HepG2 (cell line): ENCODE results near the gene ARMH1. TPM values are rescaled to one million over a fixed set of nuclear protein-coding genes. Genes with fewer than 3 reads are reported as not detected.

Source experiments
- ATAC-seq: fragments of 200-7000 bp; cut with Tn5 transposase; 3 replicates; pipeline ENCODE4 v1.9.1; 2020; ENCODE audit warnings: mild to moderate bottlenecking, moderate library complexity
- BruUV-seq: library from RNA; stranded (reverse); fragments of 400-500 nt; replicated peaks from 2 replicates; lab custom pipeline; 2021; lab: Mats Ljungman, UMichigan
- CTCF ChIA-PET: fragments of 300-600 bp; formaldehyde crosslinking; extraction: SDS; loops from one replicate; lab custom pipeline; 2021; ENCODE audit warnings: low total read pairs, inconsistent platforms, low intra/inter-chr PET ratio; lab: Yijun Ruan, JAX
- POLR2A ChIA-PET: fragments of 350-600 bp; sonication (Branson Sonifier 250); formaldehyde crosslinking; loops from one replicate; lab custom pipeline; 2020; ENCODE audit warnings: antibody characterized with exemption, inconsistent platforms; lab: Yijun Ruan, JAX
- DNase-seq: peaks from one replicate; pipeline ENCODE4 v3.0.0-alpha.2; 2015; ENCODE audit warnings: low spot score
- FAIRE-seq: peaks from 3 replicates; lab custom pipeline; 2011; peaks lifted over from hg19 to GRCh38; lab: Jason Lieb, UNC
- H2AFZ ChIP-seq: one replicate; pipeline ENCODE4 v1.6.1; 2011; ENCODE audit warnings: low read length, inconsistent platforms
- H3K27ac ChIP-seq: fragments of 300-600 bp; 3 replicates; pipeline ENCODE4 v1.8.0; 2011; ENCODE audit warnings: mixed run types, mild to moderate bottlenecking, mixed read lengths, low read length, inconsistent platforms; ENCODE audit not compliant: insufficient read depth; ENCODE audit errors: extremely low read length
- H3K27me3 ChIP-seq, 2 experiments: fragments of 200-600 bp in 1 of 2; 2 replicates in 1 of 2; 3 replicates in 1 of 2; pipeline versions ENCODE4 v1.6.0 to v1.8.0; 2011; ENCODE audit warnings: low read length in 2 of 2, mild to moderate bottlenecking in 2 of 2, moderate library complexity in 2 of 2, inconsistent platforms in 1 of 2; ENCODE audit not compliant: insufficient read depth in 2 of 2, control insufficient read depth in 1 of 2
- H3K36me3 ChIP-seq, 2 experiments: fragments of 200-600 bp in 1 of 2; replicated peaks in 1 of 2; 2 replicates in 1 of 2; 3 replicates in 1 of 2; pipeline versions ENCODE4 v1.5.1 to v1.8.0; 2011; ENCODE audit warnings: low read length in 2 of 2, inconsistent platforms in 1 of 2; ENCODE audit not compliant: insufficient read depth in 2 of 2, control insufficient read depth in 1 of 2
- H3K4me1 ChIP-seq: 2 replicates; pipeline ENCODE4 v1.5.1; 2012; ENCODE audit warnings: low read length, inconsistent platforms; ENCODE audit not compliant: insufficient read depth
- H3K4me2 ChIP-seq: 2 replicates; pipeline ENCODE4 v1.6.0; 2011; ENCODE audit warnings: low read depth, low read length, inconsistent platforms
- H3K4me3 ChIP-seq, 3 experiments: fragments of 200-600 bp in 1 of 3; sonication (generic), shearing (Covaris generic) in 1 of 3; replicated peaks in 1 of 3; 2 replicates each; pipeline ENCODE4 v1.5.1; 2011 to 2016; ENCODE audit warnings: low read length in 3 of 3, inconsistent platforms in 2 of 3, low read depth in 2 of 3, mild to moderate bottlenecking in 2 of 3, control low read depth in 1 of 3, mixed read lengths in 1 of 3; ENCODE audit not compliant: insufficient read depth in 1 of 3
- H3K79me2 ChIP-seq: one replicate; pipeline ENCODE4 v1.6.1; 2011; ENCODE audit warnings: low read length, inconsistent platforms; ENCODE audit not compliant: insufficient read depth
- H3K9ac ChIP-seq: 2 replicates; pipeline ENCODE4 v1.6.0; 2011; ENCODE audit warnings: mild to moderate bottlenecking, low read depth, low read length, inconsistent platforms; ENCODE audit not compliant: insufficient read depth
- H3K9me3 ChIP-seq: 2 replicates; pipeline ENCODE4 v1.5.1; 2012; ENCODE audit warnings: mild to moderate bottlenecking, low read length
- H4K20me1 ChIP-seq: 2 replicates; pipeline ENCODE4 v1.6.0; 2011; ENCODE audit warnings: inconsistent platforms, mild to moderate bottlenecking, low read length, moderate library complexity; ENCODE audit not compliant: insufficient read depth
- CBX1 ChIP-seq: IDR thresholded peaks from one replicate; pipeline ENCODE4 v1.6.1; 2016; ENCODE audit warnings: antibody characterized with exemption, low read depth
- FOXK1 ChIP-seq: sonication (generic); formaldehyde crosslinking; IDR thresholded peaks from 2 replicates; pipeline ENCODE4 v1.4.0; 2020; ENCODE audit warnings: low read depth, missing genetic modification reagents, borderline replicate concordance
- GATAD2A ChIP-seq: IDR thresholded peaks from 2 replicates; pipeline ENCODE4 v1.6.1; 2016
- GLI4 ChIP-seq: sonication (generic); formaldehyde crosslinking; IDR thresholded peaks from 2 replicates; pipeline ENCODE4 v1.5.1; 2020; ENCODE audit warnings: missing genetic modification reagents, mild to moderate bottlenecking, moderate library complexity, borderline replicate concordance
- LBX2 ChIP-seq: sonication (generic); formaldehyde crosslinking; IDR thresholded peaks from 2 replicates; pipeline ENCODE4 v1.5.0; 2020; ENCODE audit warnings: missing genetic modification reagents, mild to moderate bottlenecking, borderline replicate concordance
- SMYD3 ChIP-seq: sonication (generic); formaldehyde crosslinking; IDR thresholded peaks from 2 replicates; pipeline ENCODE4 v1.8.1; 2023; ENCODE audit warnings: mild to moderate bottlenecking, missing genetic modification reagents
- SP5 ChIP-seq: IDR thresholded peaks from 2 replicates; pipeline ENCODE4 v1.6.1; 2016; ENCODE audit warnings: low read depth, borderline replicate concordance
- TRIM24 ChIP-seq: sonication (generic); formaldehyde crosslinking; IDR thresholded peaks from 2 replicates; pipeline ENCODE4 v1.8.0; 2022; ENCODE audit warnings: mild to moderate bottlenecking, missing genetic modification reagents
- ZFP36L2 ChIP-seq: sonication (generic); formaldehyde crosslinking; IDR thresholded peaks from 2 replicates; pipeline ENCODE4 v1.4.0; 2020; ENCODE audit warnings: missing genetic modification reagents
- ZMYM3 ChIP-seq: sonication (generic); formaldehyde crosslinking; IDR thresholded peaks from 2 replicates; pipeline ENCODE4 v1.5.1; 2020; ENCODE audit warnings: mild to moderate bottlenecking, missing genetic modification reagents
- ZNF354B ChIP-seq: sonication (generic); formaldehyde crosslinking; IDR thresholded peaks from 2 replicates; pipeline ENCODE4 v1.8.0; 2022; ENCODE audit warnings: mild to moderate bottlenecking, missing genetic modification reagents
- ZNF564 ChIP-seq: sonication (generic); formaldehyde crosslinking; IDR thresholded peaks from 2 replicates; pipeline ENCODE4 v1.8.1; 2023; ENCODE audit warnings: mild to moderate bottlenecking, missing genetic modification reagents
- WGBS: methylation state at CpG from one replicate; pipeline ENCODE4 v1.1.6; 2017; ENCODE audit warnings: low lambda C conversion rate; 5-methylcytosine and 5-hydroxymethylcytosine counted together
- in situ Hi-C: cut with HindIII; loops from 2 replicates; pipeline ENCODE4 v1.10.0; 2017; ENCODE audit warnings: low pct_unique_long_range_greater_than_20kb; ENCODE audit not compliant: extremely low pct_ligation_motif_present
- intact Hi-C: fragments of 100-400 bp; cut with micrococcal nuclease; formaldehyde crosslinking; loops from one replicate; pipeline ENCODE4 v1.10.0; 2022; ENCODE audit not compliant: unreplicated experiment
- polyA plus RNA-seq, 8 experiments: library from polyadenylated mRNA; depleted of rRNA in 3 of 8; stranded (reverse) in 7 of 8; unstranded in 1 of 8; fragments of >200 nt; fragmentation: Illumina TruSeq in 4 of 8; extraction: Trizol in 4 of 8; gene quantifications; 2 replicates each; pipeline versions ENCODE4 v1.2.1 to v1.2.3, GENCODE V29; 2011 to 2016; ENCODE audit warnings: low read depth in 4 of 8, missing spikeins in 1 of 8, mixed read lengths in 1 of 8; ENCODE audit not compliant: insufficient read depth in 1 of 8
- total RNA-seq, 5 experiments: library from RNA; depleted of rRNA; stranded (reverse); fragments of >200 nt; fragmentation: Illumina TruSeq; extraction: Trizol; gene quantifications; 2 replicates each; pipeline ENCODE4 v1.2.3, GENCODE V29; 2016; ENCODE audit warnings: low read depth in 1 of 5
- TF ChIP-seq, protein P1 (sequence below): sonication (generic); formaldehyde crosslinking; IDR thresholded peaks from 2 replicates; pipeline ENCODE4 v1.5.0; 2020; ENCODE audit warnings: missing genetic modification reagents

ARMH1 gene
- total and polyA plus RNA-seq, 2 of the 13 experiments (the other 11 are each of a cell fraction or from before 2014, with no cell fraction given): 0.69 TPM; not detected in 1

GRCh38 chr1:44696101-44696500 is 21.6 kb downstream of the ARMH1 start:
- no peak overlapping the region for H3K9ac ChIP-seq
- POLR2A ChIA-PET: interaction anchor here (1.3 to 3.0 kb wide), 2 partner anchors 22 to 26 kb away, joined by 5 to 14 read pairs; partner anchors contain the start of genes ARMH1 and TMEM53
- no peak overlapping the region for H3K4me2 ChIP-seq
- in situ Hi-C loops (no loop called here), intact Hi-C loops (no loop called here)
- H4K20me1 ChIP-seq: no peaks in the 10 kb centered on the region
- 84% methylated on average over 3 of the region's 3 CpGs for WGBS
- no peaks in the 10 kb centered on the region for H3K27me3 ChIP-seq
- TF ChIP-seq ZMYM3 (CRISPR knock-in tag): no peak
- TF ChIP-seq GLI4 (CRISPR knock-in tag): no peak
- no peak for TF ChIP-seq GATAD2A
- TF ChIP-seq SP5: no peak
- TF ChIP-seq TRIM24 (CRISPR knock-in tag): no peak
- TF ChIP-seq SMYD3 (CRISPR knock-in tag): no peak
- TF ChIP-seq ZFP36L2 (CRISPR knock-in tag): no peak
- no peak for TF ChIP-seq ZNF354B
- TF ChIP-seq, protein P1, sequence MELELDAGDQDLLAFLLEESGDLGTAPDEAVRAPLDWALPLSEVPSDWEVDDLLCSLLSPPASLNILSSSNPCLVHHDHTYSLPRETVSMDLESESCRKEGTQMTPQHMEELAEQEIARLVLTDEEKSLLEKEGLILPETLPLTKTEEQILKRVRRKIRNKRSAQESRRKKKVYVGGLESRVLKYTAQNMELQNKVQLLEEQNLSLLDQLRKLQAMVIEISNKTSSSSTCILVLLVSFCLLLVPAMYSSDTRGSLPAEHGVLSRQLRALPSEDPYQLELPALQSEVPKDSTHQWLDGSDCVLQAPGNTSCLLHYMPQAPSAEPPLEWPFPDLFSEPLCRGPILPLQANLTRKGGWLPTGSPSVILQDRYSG: no peak
- no peak for TF ChIP-seq FOXK1 (CRISPR knock-in tag)
- TF ChIP-seq CBX1: no peak
- no peak for TF ChIP-seq ZNF564
- TF ChIP-seq LBX2 (CRISPR knock-in tag): no peak
- TF ChIP-seq, all 625 proteins: peak for 0
- no peak overlapping the region for H3K27ac ChIP-seq
- FAIRE-seq (no peak), ATAC-seq (no peak), DNase-seq (no peak)
- H3K9me3 ChIP-seq: no peaks in the 10 kb centered on the region
- CTCF ChIA-PET: no interaction called here
- H3K36me3 ChIP-seq: no peaks in the 10 kb centered on the region
- H3K79me2 ChIP-seq: no peaks in the 10 kb centered on the region
- H3K4me1 ChIP-seq: peaks cover 40% of the 10 kb centered on the region
- BruUV-seq: no TSS peak
- H3K4me3 ChIP-seq: no peak overlapping the region
- H2AFZ ChIP-seq: no peak overlapping the region
